ENCODE measurements around the gene PTPRN2. TPM values are rescaled to one million over a fixed set of nuclear protein-coding genes. Genes with fewer than 3 reads are reported as not detected.
A peak's percentile ranks its signal among the peaks of the same experiment; 100 is the strongest.

PTPRN2 gene
- total and polyA plus RNA-seq, 9 of the 15 experiments (the other 6 are each of a cell fraction or from before 2014, with no cell fraction given) = not detected

GRCh38 chr7:158161194-158161593, 426.4 kb downstream of the PTPRN2 start:
- Histone ChIP-seq H3K9ac (ENCODE audit: insufficient read depth in 1 of 2, low read depth in 2 of 2, low read length in 2 of 2) (no peak overlapping the region), H3K27ac (ENCODE audit: extremely low read depth, low read depth, low read length) (no peak overlapping the region), H2AFZ (ENCODE audit: low read depth, low read length) (no peak overlapping the region), H3K4me3 (no peak overlapping the region), H3K4me1 (replicated peaks in 1 of 2; ENCODE audit: control insufficient read depth in 2 of 2, insufficient read depth in 2 of 2, low read length in 2 of 2) (0 out of 5 replicates have a peak, but pooled peaks cover 0 to 2% of the 10 kb centered on the region in 2 experiments), H3K9me1 (ENCODE audit: control insufficient read depth, insufficient read depth, low read length) (no peaks in the 10 kb centered on the region), H3K36me3 (ENCODE audit: control insufficient read depth, insufficient read depth, low read length) (no peaks in the 10 kb centered on the region), H3K79me2 (ENCODE audit: control insufficient read depth, insufficient read depth, low read length) (no peaks in the 10 kb centered on the region), H3K9me3 (replicated peaks; ENCODE audit: control insufficient read depth, insufficient read depth, low read depth, low read length) (no peaks in the 10 kb centered on the region), H3K4me2 (ENCODE audit: insufficient read depth, low read length) (no peak overlapping the region), H3K27me3 (ENCODE audit: control insufficient read depth in 2 of 2, insufficient read depth in 2 of 2, low read length in 2 of 2) (peaks cover 15 to 41% of the 10 kb centered on the region in 2 experiments; a peak in 3 of 5 replicates), H4K20me1 (replicated peaks; ENCODE audit: control insufficient read depth, insufficient read depth, low read length) (no peaks in the 10 kb centered on the region)
- POLR2A ChIA-PET = no interaction called here
- peak; percentile 54 for FAIRE-seq
- intact Hi-C loops (cut with micrococcal nuclease) (no loop called here), in situ Hi-C loops (cut with MboI) (no loop called here)
- DNase-seq (ENCODE audit: extremely low read depth in 1 of 4, low spot score in 3 of 4) = no peak
- ATAC-seq = no peak
- WGBS (ENCODE audit: insufficient coverage, low coverage, missing lambda C conversion rate) = 0% methylated on average over 5 of the region's 5 CpGs
- BruUV-seq (replicated peaks) = no TSS peak
- TF ChIP-seq ZNF280A (IDR thresholded peaks at IDR 0.05; ENCODE audit: low read depth, partially characterized antibody) (no peak), FOXK1 (CRISPR knock-in tag; IDR thresholded peaks at IDR 0.05; ENCODE audit: borderline replicate concordance) (no peak), RCOR1 (IDR thresholded peaks at IDR 0.05; ENCODE audit: borderline replicate concordance in 1 of 2, low read depth in 2 of 2, low read length in 2 of 2) (no peak), E4F1 (CRISPR knock-in tag; IDR thresholded peaks at IDR 0.05; ENCODE audit: borderline replicate concordance) (no peak), STAT5A (IDR thresholded peaks at IDR 0.05; ENCODE audit: borderline replicate concordance, low read length) (no peak), ZKSCAN1 (IDR thresholded peaks at IDR 0.05; ENCODE audit: low read depth, low read length) (no peak), SIRT6 (IDR thresholded peaks at IDR 0.05; ENCODE audit: low read depth, low read length) (no peak)
- CTCF ChIA-PET (ENCODE audit: low intra/inter-chr PET ratio) = interaction anchor here (0.8 kb wide), 1 partner anchor 702 kb away, joined by 3 read pairs; no protein-coding TSS in a partner anchor
